Calu3 (cell line): ENCODE data around the gene NTRK1. TPM values are rescaled to one million over a fixed set of nuclear protein-coding genes. Genes with fewer than 3 reads are reported as not detected.

Experiments
- BruUV-seq: library from RNA; stranded (reverse); fragments of 400-500 nt; replicated peaks from 2 replicates; lab custom pipeline; 2021; lab: Mats Ljungman, UMichigan
- CTCF ChIA-PET: fragments of 300-600 bp; sonication (Branson Sonifier 250); formaldehyde crosslinking; loops from one replicate; lab custom pipeline; 2022; ENCODE audit warnings: antibody characterized with exemption; lab: Charles Lee
- DNase-seq: peaks from one replicate; pipeline ENCODE4 v3.0.0; 2022
- H3K27ac Mint-ChIP-seq: one replicate; pipeline ENCODE4 v1.8.0; 2022; ENCODE audit warnings: mixed read lengths; ENCODE audit not compliant: unreplicated experiment
- H3K27me3 Mint-ChIP-seq: one replicate; pipeline ENCODE4 v1.8.0; 2022; ENCODE audit warnings: mixed read lengths; ENCODE audit not compliant: unreplicated experiment
- H3K36me3 Mint-ChIP-seq: one replicate; pipeline ENCODE4 v1.8.0; 2022; ENCODE audit warnings: mild to moderate bottlenecking, moderate library complexity, mixed read lengths; ENCODE audit not compliant: insufficient read depth, unreplicated experiment
- H3K4me1 Mint-ChIP-seq: one replicate; pipeline ENCODE4 v1.8.0; 2022; ENCODE audit warnings: mild to moderate bottlenecking, low read depth, mixed read lengths; ENCODE audit not compliant: unreplicated experiment
- H3K4me3 Mint-ChIP-seq: one replicate; pipeline ENCODE4 v1.8.0; 2022; ENCODE audit warnings: mild to moderate bottlenecking, low read depth, moderate library complexity, mixed read lengths; ENCODE audit not compliant: unreplicated experiment
- H3K9me3 Mint-ChIP-seq: one replicate; pipeline ENCODE4 v1.8.0; 2022; ENCODE audit warnings: low read depth, mixed read lengths; ENCODE audit not compliant: unreplicated experiment
- intact Hi-C: fragments of 100-400 bp; cut with micrococcal nuclease; formaldehyde crosslinking; loops from one replicate; pipeline ENCODE4 v1.10.0; 2022; ENCODE audit not compliant: unreplicated experiment
- total RNA-seq: library from RNA; stranded (reverse); gene quantifications from 2 replicates; pipeline ENCODE4 v1.2.3, GENCODE V29; 2022
- TF ChIP-seq, protein P1 (sequence below): fragments of 200-600 bp; IDR thresholded peaks from one replicate; pipeline ENCODE4 v1.8.0; 2022; ENCODE audit warnings: antibody characterized with exemption; ENCODE audit not compliant: unreplicated experiment

The NTRK1 gene
- total RNA-seq, 1 experiment from 2014 or later, result not detected

DNA sequence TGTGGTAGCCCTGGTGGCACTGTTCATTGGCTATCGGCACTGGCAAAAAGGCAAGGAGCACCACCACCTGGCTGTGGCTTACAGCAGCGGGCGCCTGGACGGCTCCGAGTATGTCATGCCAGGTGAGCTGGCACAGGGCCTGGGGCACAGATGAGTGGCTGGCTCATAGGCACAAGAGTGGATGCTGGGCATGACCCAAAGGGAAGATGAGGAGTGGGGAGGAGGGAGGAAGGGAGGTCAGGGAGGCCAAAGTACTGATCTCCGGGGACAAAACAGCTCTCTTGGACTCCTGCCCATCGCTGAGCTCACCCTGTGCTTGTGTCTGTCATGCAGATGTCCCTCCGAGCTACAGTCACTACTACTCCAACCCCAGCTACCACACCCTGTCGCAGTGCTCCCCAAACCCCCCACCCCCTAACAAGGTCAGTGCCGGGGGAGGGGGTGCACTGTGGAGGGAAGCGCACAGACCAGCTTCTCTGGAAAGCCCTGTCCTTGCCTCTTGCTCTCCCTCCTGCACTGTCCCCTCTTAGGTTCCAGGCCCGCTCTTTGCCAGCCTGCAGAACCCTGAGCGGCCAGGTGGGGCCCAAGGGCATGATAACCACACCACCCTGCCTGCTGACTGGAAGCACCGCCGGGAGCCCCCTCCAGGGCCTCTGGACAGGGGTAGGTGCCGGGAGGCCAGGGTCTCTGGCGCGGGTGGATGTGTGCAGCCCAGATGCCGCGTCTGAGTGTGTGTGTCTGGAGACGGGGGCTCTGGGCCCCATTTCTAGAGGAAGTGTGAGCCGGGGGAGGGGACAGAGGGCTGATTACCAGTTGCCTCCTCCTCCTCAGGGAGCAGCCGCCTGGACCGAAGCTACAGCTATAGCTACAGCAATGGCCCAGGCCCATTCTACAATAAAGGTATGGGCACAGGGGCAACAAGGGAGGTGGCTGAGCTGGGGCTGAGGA, 52.5 kb downstream of the NTRK1 start:
- H3K4me1 Mint-ChIP-seq, result no peaks in the 10 kb centered on the region
- no peaks in the 10 kb centered on the region for H3K36me3 Mint-ChIP-seq
- no TSS peak for BruUV-seq
- CTCF ChIA-PET, result interaction anchor here (0.5 kb wide), 1 partner anchor 754 kb away, joined by 3 read pairs; no protein-coding TSS in a partner anchor
- peaks cover 14% of the 10 kb centered on the region for H3K27me3 Mint-ChIP-seq
- TF ChIP-seq, protein P1, sequence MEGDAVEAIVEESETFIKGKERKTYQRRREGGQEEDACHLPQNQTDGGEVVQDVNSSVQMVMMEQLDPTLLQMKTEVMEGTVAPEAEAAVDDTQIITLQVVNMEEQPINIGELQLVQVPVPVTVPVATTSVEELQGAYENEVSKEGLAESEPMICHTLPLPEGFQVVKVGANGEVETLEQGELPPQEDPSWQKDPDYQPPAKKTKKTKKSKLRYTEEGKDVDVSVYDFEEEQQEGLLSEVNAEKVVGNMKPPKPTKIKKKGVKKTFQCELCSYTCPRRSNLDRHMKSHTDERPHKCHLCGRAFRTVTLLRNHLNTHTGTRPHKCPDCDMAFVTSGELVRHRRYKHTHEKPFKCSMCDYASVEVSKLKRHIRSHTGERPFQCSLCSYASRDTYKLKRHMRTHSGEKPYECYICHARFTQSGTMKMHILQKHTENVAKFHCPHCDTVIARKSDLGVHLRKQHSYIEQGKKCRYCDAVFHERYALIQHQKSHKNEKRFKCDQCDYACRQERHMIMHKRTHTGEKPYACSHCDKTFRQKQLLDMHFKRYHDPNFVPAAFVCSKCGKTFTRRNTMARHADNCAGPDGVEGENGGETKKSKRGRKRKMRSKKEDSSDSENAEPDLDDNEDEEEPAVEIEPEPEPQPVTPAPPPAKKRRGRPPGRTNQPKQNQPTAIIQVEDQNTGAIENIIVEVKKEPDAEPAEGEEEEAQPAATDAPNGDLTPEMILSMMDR, result no peak
- DNase-seq, result no peak
- H3K9me3 Mint-ChIP-seq, result no peaks in the 10 kb centered on the region
- no peak overlapping the region for H3K4me3 Mint-ChIP-seq
- H3K27ac Mint-ChIP-seq, result no peak overlapping the region
- intact Hi-C loops, result no loop called here

DNA sequence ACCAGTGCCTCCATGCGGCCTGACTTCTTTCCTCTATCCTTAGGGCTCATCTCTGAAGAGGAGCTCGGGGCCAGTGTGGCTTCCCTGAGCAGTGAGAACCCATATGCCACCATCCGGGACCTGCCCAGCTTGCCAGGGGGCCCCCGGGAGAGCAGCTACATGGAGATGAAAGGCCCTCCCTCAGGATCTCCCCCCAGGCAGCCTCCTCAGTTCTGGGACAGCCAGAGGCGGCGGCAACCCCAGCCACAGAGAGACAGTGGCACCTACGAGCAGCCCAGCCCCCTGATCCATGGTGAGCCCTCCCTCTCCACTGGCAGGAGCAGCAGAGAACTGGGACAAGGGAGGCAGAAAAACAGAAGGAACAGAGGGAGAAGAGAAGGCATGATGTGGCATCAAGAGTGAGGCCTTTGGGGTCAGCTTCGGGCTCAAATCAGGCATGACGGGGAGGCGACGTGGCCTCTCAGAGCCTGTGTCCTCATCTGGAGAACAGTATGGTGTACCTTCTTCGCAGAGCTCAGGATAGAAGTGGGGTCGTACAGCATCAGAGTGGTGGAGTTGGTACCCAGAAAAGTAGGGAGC, 53.2 kb downstream of the NTRK1 start:
- CTCF ChIA-PET, result no interaction called here
- Mint-ChIP-seq H3K36me3 (no peaks in the 10 kb centered on the region), H3K9me3 (no peaks in the 10 kb centered on the region), H3K4me3 (no peak overlapping the region), H3K27ac (no peak overlapping the region), H3K27me3 (peaks cover 14% of the 10 kb centered on the region), H3K4me1 (no peaks in the 10 kb centered on the region)
- no TSS peak for BruUV-seq
- intact Hi-C loops, result no loop called here
- no peak for DNase-seq
- TF ChIP-seq, protein P1, result no peak

DNA sequence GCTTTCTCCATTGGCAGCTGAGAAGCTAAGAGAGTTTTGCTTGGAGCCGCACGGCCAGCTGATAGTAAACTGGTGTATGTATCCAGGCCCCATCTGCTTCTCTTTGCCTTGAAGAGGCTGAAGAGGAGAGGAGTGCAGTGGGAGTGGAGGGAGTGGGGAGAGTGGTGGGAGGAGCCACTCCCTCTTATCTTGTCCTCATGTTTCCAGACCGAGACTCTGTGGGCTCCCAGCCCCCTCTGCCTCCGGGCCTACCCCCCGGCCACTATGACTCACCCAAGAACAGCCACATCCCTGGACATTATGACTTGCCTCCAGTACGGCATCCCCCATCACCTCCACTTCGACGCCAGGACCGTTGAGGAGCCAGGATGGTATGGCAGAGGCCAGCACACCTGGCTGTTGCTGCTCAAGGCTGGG, 53.8 kb downstream of the NTRK1 start:
- DNase-seq, result no peak
- no peaks in the 10 kb centered on the region for H3K9me3 Mint-ChIP-seq
- no peak overlapping the region for H3K27ac Mint-ChIP-seq
- no peaks in the 10 kb centered on the region for H3K4me1 Mint-ChIP-seq
- CTCF ChIA-PET, result no interaction called here
- BruUV-seq, result no TSS peak
- no peaks in the 10 kb centered on the region for H3K36me3 Mint-ChIP-seq
- TF ChIP-seq, protein P1, result no peak
- no peak overlapping the region for H3K4me3 Mint-ChIP-seq
- peaks cover 14% of the 10 kb centered on the region for H3K27me3 Mint-ChIP-seq
- intact Hi-C loops, result no loop called here

DNA sequence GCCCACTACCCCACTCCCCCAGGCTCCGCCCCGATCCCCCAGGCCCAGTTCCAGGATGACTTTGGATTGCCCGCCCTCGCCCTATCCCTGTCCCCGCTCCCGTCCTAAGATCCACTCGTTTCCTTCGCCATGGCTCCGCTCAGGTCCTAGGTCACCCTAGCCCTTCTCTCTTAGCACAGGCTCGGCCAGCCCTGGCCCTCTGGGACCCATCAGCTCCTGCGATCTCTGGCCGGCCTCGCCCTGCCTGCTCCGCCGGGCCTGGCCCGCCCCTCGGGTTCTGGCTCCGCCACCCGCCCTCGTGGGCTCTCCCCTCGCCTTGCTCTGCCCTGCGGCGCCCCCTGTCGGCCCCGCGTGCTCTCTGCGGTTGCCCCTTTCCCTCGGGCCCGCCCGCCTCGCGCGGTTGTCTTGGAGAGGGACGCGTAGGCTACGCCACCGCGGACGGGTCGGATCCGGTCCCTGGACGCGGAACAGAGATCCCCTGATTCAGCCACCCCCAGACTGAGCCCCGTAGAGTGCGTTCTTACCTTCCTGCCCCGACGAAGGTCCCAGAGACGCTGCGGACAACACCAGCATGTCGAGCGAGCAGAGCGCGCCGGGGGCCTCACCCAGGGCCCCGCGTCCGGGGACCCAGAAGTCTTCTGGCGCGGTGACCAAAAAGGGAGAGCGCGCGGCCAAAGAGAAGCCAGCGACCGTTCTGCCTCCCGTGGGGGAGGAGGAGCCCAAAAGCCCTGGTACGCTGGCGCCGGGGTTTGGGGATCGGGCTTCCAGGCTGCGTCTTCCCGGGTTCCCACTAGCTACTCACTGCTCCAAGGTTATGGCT, 59.8 kb downstream of the NTRK1 start, which contains the start of gene LRRC71:
Gene LRRC71, plus strand, starts transcription at position 400 of the 820 bp plus-strand sequence. Its CDS starts 172 bp downstream, at position 572.
- intact Hi-C loops, result no loop called here
- Mint-ChIP-seq H3K9me3 (no peaks in the 10 kb centered on the region), H3K4me3 (peak within 1 kb of the TSS; percentile 12), H3K4me1 (no peaks in the 10 kb centered on the region), H3K36me3 (no peaks in the 10 kb centered on the region), H3K27me3 (peaks cover 72% of the 10 kb centered on the region), H3K27ac (no peak within 1 kb of the TSS)
- TF ChIP-seq, protein P1, result peak; percentile 87
- BruUV-seq, result no TSS peak
- CTCF ChIA-PET, result no interaction called here
- DNase-seq, result peak; percentile 80
